CD4-positive, alpha-beta memory T cell (primary cell): ENCODE measurements around the gene NOL7. TPM values are rescaled to one million over a fixed set of nuclear protein-coding genes. Genes with fewer than 3 reads are reported as not detected.

ENCODE experiments used
- CTCF ChIA-PET: fragments of 350-600 bp; sonication (Branson Sonifier 250); formaldehyde crosslinking; loops from one replicate; lab custom pipeline; 2021; ENCODE audit warnings: inconsistent platforms; ENCODE audit not compliant: partially characterized antibody; lab: Charles Lee
- POLR2A ChIA-PET: fragments of 350-600 bp; sonication (Branson Sonifier 250); formaldehyde crosslinking; loops from one replicate; lab custom pipeline; 2021; ENCODE audit not compliant: partially characterized antibody; lab: Charles Lee
- DNase-seq, 5 donors: peaks; one replicate each; pipeline versions ENCODE4 v3.0.0 to v3.0.0-alpha.2; 2020 to 2022; ENCODE audit warnings: mixed read lengths in 1 of 5
- H3K27ac ChIP-seq: one replicate; pipeline ENCODE4 v1.7.0; 2013; ENCODE audit warnings: low read depth, low read length
- H3K27me3 ChIP-seq: 2 replicates; pipeline ENCODE4 v1.7.0; 2013; ENCODE audit warnings: mild to moderate bottlenecking, low read length, moderate library complexity; ENCODE audit not compliant: insufficient read depth
- H3K36me3 ChIP-seq: 2 replicates; pipeline ENCODE4 v1.7.0; 2013; ENCODE audit warnings: mild to moderate bottlenecking, low read length, moderate library complexity; ENCODE audit not compliant: insufficient read depth
- H3K4me1 ChIP-seq: 2 replicates; pipeline ENCODE4 v1.7.0; 2013; ENCODE audit warnings: mild to moderate bottlenecking, low read length, moderate library complexity; ENCODE audit not compliant: insufficient read depth
- H3K4me3 ChIP-seq, 2 donors: one replicate each; pipeline ENCODE4 v1.7.0; 2013; ENCODE audit warnings: low read length in 2 of 2, mild to moderate bottlenecking in 1 of 2
- H3K9me3 ChIP-seq, 2 donors: one replicate each; pipeline ENCODE4 v1.7.0; 2013; ENCODE audit warnings: low read length in 2 of 2, control low read depth in 1 of 2; ENCODE audit not compliant: control insufficient read depth in 1 of 2
- H3K27ac Mint-ChIP-seq, 7 donors: one replicate each; pipeline ENCODE4 v1.8.0; 2020 to 2021; ENCODE audit warnings: mixed read lengths in 7 of 7, mild to moderate bottlenecking in 6 of 7, inconsistent platforms in 3 of 7, moderate library complexity in 3 of 7
- H3K27me3 Mint-ChIP-seq, 2 donors: one replicate each; pipeline ENCODE4 v1.8.0; 2020 to 2021; ENCODE audit warnings: mixed read lengths in 2 of 2
- H3K36me3 Mint-ChIP-seq, 2 donors: one replicate each; pipeline ENCODE4 v1.8.0; 2020 to 2021; ENCODE audit warnings: mixed read lengths in 2 of 2, inconsistent platforms in 1 of 2, mild to moderate bottlenecking in 1 of 2
- H3K4me1 Mint-ChIP-seq, 4 donors: one replicate each; pipeline ENCODE4 v1.8.0; 2020 to 2021; ENCODE audit warnings: mixed read lengths in 4 of 4, mild to moderate bottlenecking in 1 of 4
- H3K4me3 Mint-ChIP-seq, 8 donors: one replicate each; pipeline ENCODE4 v1.8.0; 2020 to 2021; ENCODE audit warnings: mixed read lengths in 8 of 8, mild to moderate bottlenecking in 7 of 8, moderate library complexity in 6 of 8, inconsistent platforms in 3 of 8
- H3K9me3 Mint-ChIP-seq, 8 donors: one replicate each; pipeline ENCODE4 v1.8.0; 2020 to 2021; ENCODE audit warnings: mixed read lengths in 8 of 8, mild to moderate bottlenecking in 5 of 8, inconsistent platforms in 3 of 8, moderate library complexity in 1 of 8
- intact Hi-C: fragments of 100-400 bp; cut with micrococcal nuclease; formaldehyde crosslinking; loops from one replicate; pipeline ENCODE4 v1.15.1; 2023
- polyA plus RNA-seq, 2 donors: library from polyadenylated mRNA; unstranded; fragments of 300-500 nt; fragmentation: Illumina TruSeq; gene quantifications; one replicate each; pipeline ENCODE4 v1.2.3, GENCODE V29; 2021
- total RNA-seq, 2 experiments: library from RNA; stranded (reverse); gene quantifications; one replicate each; pipeline ENCODE4 v1.2.3, GENCODE V29; 2021

Gene NOL7
- total and polyA plus RNA-seq, 4 experiments from 2014 or later: 62.1 to 137 (median 93.8) TPM

DNA sequence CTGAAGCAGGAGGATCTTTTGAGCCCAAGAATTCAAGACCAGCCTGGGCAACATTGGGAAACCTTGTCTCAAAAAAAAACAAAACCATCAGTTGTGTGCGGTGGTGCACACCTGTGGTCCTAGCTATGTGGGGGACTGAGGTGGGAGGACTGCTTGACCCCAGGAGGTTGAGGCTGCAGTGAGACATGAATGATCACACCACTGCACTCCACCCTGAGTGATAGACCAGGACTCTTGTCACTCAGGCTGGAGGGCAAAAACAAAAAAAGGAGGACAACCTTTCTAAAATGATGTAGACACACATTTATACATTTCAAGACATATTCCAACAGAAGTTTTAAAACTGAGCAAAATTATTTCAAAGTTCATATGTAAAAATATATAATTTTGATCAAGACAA is 45.1 kb downstream of the NOL7 start:
- CTCF ChIA-PET: interaction anchor here (1.2 kb wide), 1 partner anchor 11 kb away, joined by 3 read pairs; no protein-coding TSS in a partner anchor
- DNase-seq: no peak
- H3K4me3 ChIP-seq: no peak overlapping the region
- Mint-ChIP-seq H3K27ac (peak overlapping the region in 2 of 7 donors; percentile 32 to 57), H3K4me3 (peak overlapping the region in 3 of 8 donors; percentile 8 to 51 (median 47)), H3K4me1 (peaks cover 52 to 82% (median 67%) of the 10 kb centered on the region in 4 donors), H3K9me3 (no peaks in the 10 kb centered on the region), H3K36me3 (peaks cover 10 to 13% of the 10 kb centered on the region in 2 donors), H3K27me3 (no peaks in the 10 kb centered on the region)
- no peaks in the 10 kb centered on the region for H3K27me3 ChIP-seq
- H3K36me3 ChIP-seq: no peaks in the 10 kb centered on the region
- POLR2A ChIA-PET: interaction anchor here (0.8 to 2.0 kb wide), 5 partner anchors 21 to 52 kb away, joined by 3 to 5 read pairs (median 3); partner anchors contain the start of genes NOL7 and RANBP9
- no peaks in the 10 kb centered on the region for H3K9me3 ChIP-seq
- peaks cover 63% of the 10 kb centered on the region for H3K4me1 ChIP-seq
- intact Hi-C loops: loop anchor here (5.0 kb wide), 1 partner anchor 37 kb away; no protein-coding TSS in a partner anchor
- no peak overlapping the region for H3K27ac ChIP-seq

DNA sequence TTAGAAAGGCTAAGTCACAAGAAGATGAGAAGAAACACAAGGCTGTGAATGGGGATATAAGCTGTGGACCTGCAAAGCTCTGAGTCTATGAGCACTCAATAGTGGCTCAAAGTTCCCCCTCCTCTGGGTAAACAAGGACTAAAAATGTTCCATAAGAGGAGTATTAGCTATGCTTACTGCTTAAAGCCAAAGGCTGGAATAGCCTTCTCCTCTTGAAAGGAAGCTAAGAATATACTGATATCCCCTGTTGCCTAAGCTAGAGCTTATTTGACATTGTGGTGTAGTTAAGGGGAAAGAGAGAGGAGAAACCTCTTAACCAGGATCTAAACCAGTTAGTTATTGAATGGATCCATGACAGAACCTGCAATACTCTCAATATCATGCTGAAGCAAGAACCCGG is 45.8 kb downstream of the NOL7 start:
- no peak for DNase-seq
- H3K4me1 ChIP-seq: peaks cover 69% of the 10 kb centered on the region
- no peak overlapping the region for H3K4me3 ChIP-seq
- H3K27me3 Mint-ChIP-seq: no peaks in the 10 kb centered on the region
- H3K27ac ChIP-seq: no peak overlapping the region
- ChIA-PET CTCF (interaction anchor here (1.2 kb wide), 1 partner anchor 12 kb away, joined by 3 read pairs; no protein-coding TSS in a partner anchor), POLR2A (interaction anchor here (0.8 to 1.9 kb wide), 4 partner anchors 20 to 51 kb away, joined by 3 to 5 read pairs (median 3); partner anchors contain the start of gene RANBP9)
- H3K9me3 ChIP-seq: no peaks in the 10 kb centered on the region
- intact Hi-C loops: loop anchor here (5.0 kb wide), 1 partner anchor 36 kb away; no protein-coding TSS in a partner anchor
- H3K4me3 Mint-ChIP-seq: peak overlapping the region in 4 of 8 donors; percentile 10 to 37 (median 15)
- H3K4me1 Mint-ChIP-seq: peaks cover 54 to 84% (median 68%) of the 10 kb centered on the region in 4 donors
- H3K36me3 ChIP-seq: no peaks in the 10 kb centered on the region
- peak overlapping the region in 4 of 7 donors; percentile 3 to 71 (median 18) for H3K27ac Mint-ChIP-seq
- peaks cover 7 to 11% of the 10 kb centered on the region in 2 donors for H3K36me3 Mint-ChIP-seq
- H3K9me3 Mint-ChIP-seq: no peaks in the 10 kb centered on the region
- no peaks in the 10 kb centered on the region for H3K27me3 ChIP-seq

DNA sequence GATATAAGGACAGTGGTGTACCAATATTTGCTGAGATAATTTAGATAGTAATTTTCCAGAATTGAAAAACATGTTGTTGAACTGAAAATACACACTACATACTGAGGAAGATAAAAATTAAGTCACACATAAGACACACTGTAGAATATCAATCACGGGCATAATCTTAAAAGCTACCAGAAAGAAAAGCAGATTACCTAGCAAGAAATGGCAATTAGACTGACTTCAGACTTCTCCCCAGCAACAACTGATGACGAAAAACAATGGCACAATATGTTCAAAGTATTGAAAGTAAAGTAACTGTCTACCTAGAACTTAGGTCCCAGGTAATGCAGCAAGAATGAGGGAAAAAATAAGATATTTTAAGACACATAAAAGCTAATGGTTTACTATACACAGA is 46.5 kb downstream of the NOL7 start:
- peaks cover 5 to 8% of the 10 kb centered on the region in 2 donors for H3K36me3 Mint-ChIP-seq
- peaks cover 77% of the 10 kb centered on the region for H3K4me1 ChIP-seq
- no peaks in the 10 kb centered on the region for H3K9me3 ChIP-seq
- H3K27me3 ChIP-seq: no peaks in the 10 kb centered on the region
- no peaks in the 10 kb centered on the region for H3K9me3 Mint-ChIP-seq
- H3K4me3 ChIP-seq: no peak overlapping the region
- ChIA-PET CTCF (no interaction called here), POLR2A (no interaction called here)
- peak overlapping the region in 2 of 8 donors; percentile 31 to 57 for H3K4me3 Mint-ChIP-seq
- no peaks in the 10 kb centered on the region for H3K27me3 Mint-ChIP-seq
- H3K36me3 ChIP-seq: no peaks in the 10 kb centered on the region
- no peak for DNase-seq
- H3K4me1 Mint-ChIP-seq: peaks cover 57 to 86% (median 71%) of the 10 kb centered on the region in 4 donors
- intact Hi-C loops: loop anchor here (5.0 kb wide), 1 partner anchor 36 kb away; no protein-coding TSS in a partner anchor
- H3K27ac ChIP-seq: no peak overlapping the region
- H3K27ac Mint-ChIP-seq: peak overlapping the region in 2 of 7 donors; percentile 8 to 33

DNA sequence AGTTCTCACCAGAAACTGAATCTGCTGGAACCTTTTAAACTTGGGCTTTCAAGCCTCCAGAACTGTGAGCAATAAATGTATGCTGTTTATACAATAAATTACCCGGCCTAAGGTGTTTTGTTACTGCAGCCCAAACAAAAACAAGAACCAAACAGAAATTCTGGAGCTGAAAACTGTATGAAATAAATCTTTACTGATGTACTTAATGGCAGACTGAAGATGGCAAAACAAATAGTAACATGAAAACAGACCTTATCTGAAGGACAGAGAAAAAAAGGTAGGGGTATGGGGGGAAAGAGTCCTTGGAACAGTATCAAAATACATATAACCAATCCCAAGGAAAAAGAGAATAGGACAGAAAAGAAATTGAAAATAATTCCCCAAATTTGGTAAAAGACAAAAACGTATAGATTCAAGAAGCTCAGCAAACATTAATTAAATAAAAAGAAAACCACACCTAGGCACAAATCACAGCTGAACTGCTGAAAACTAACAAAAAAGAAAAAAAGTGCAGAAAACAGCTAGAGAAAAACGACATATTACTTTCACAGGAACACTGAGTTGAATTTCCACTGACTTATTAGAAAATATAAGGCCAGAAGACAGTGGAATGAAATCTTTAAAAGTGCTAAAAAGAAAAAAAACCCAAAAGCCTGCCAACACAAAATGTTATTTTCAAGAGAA is 47.7 kb downstream of the NOL7 start:
- intact Hi-C loops: loop anchor here (5.0 kb wide), 1 partner anchor 35 kb away; no protein-coding TSS in a partner anchor
- H3K4me1 Mint-ChIP-seq: peaks cover 63 to 92% (median 78%) of the 10 kb centered on the region in 4 donors
- CTCF ChIA-PET: no interaction called here
- no peak for DNase-seq
- Histone ChIP-seq H3K4me1 (peaks cover 88% of the 10 kb centered on the region), H3K4me3 (no peak overlapping the region), H3K36me3 (no peaks in the 10 kb centered on the region), H3K27ac (no peak overlapping the region), H3K9me3 (no peaks in the 10 kb centered on the region), H3K27me3 (no peaks in the 10 kb centered on the region)
- H3K4me3 Mint-ChIP-seq: peak overlapping the region in 6 of 8 donors; percentile 3 to 71 (median 54)
- H3K27ac Mint-ChIP-seq: peak overlapping the region in 3 of 7 donors; percentile 0 to 3 (median 2)
- no peaks in the 10 kb centered on the region for H3K27me3 Mint-ChIP-seq
- POLR2A ChIA-PET: no interaction called here
- H3K9me3 Mint-ChIP-seq: no peaks in the 10 kb centered on the region
- H3K36me3 Mint-ChIP-seq: peaks cover 3 to 4% of the 10 kb centered on the region in 2 donors

DNA sequence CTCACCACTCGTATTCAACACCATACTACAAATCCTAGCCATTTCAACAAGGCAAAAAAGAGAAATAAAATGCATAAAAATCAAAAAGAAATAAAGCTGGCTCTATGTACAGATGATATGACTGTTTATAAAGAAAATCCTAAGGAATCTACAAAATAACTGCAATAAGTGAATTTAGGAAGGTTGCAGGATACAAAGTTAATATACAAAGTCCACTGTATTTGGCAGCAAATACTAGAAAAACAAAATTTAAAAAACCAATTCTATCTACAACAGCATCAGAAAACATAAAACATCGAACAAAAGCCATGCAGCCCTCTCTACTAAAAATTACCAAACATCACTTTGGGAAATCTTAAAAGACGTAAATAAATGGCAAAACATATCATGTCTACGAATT is 48.9 kb downstream of the NOL7 start:
- no peaks in the 10 kb centered on the region for H3K9me3 Mint-ChIP-seq
- no peak overlapping the region for H3K27ac Mint-ChIP-seq
- no peaks in the 10 kb centered on the region for H3K9me3 ChIP-seq
- H3K4me3 ChIP-seq: peak overlapping the region in 1 of 2 donors; percentile 3
- no peak for DNase-seq
- ChIA-PET POLR2A (interaction anchor here (0.7 to 1.4 kb wide), 2 partner anchors 10 to 49 kb away, joined by 3 read pairs; partner anchors contain the start of gene NOL7), CTCF (interaction anchor here (1.0 kb wide), 1 partner anchor 9 kb away, joined by 3 read pairs; no protein-coding TSS in a partner anchor)
- peaks cover 70 to 99% (median 84%) of the 10 kb centered on the region in 4 donors for H3K4me1 Mint-ChIP-seq
- H3K4me3 Mint-ChIP-seq: peak overlapping the region in 6 of 8 donors; percentile 13 to 67 (median 48)
- H3K36me3 Mint-ChIP-seq: peaks cover 3 to 5% of the 10 kb centered on the region in 2 donors
- H3K4me1 ChIP-seq: peaks cover 96% of the 10 kb centered on the region
- no peaks in the 10 kb centered on the region for H3K27me3 Mint-ChIP-seq
- no peak overlapping the region for H3K27ac ChIP-seq
- intact Hi-C loops: loop anchor here (5.0 kb wide), 1 partner anchor 33 kb away; no protein-coding TSS in a partner anchor
- H3K36me3 ChIP-seq: no peaks in the 10 kb centered on the region
- no peaks in the 10 kb centered on the region for H3K27me3 ChIP-seq

DNA sequence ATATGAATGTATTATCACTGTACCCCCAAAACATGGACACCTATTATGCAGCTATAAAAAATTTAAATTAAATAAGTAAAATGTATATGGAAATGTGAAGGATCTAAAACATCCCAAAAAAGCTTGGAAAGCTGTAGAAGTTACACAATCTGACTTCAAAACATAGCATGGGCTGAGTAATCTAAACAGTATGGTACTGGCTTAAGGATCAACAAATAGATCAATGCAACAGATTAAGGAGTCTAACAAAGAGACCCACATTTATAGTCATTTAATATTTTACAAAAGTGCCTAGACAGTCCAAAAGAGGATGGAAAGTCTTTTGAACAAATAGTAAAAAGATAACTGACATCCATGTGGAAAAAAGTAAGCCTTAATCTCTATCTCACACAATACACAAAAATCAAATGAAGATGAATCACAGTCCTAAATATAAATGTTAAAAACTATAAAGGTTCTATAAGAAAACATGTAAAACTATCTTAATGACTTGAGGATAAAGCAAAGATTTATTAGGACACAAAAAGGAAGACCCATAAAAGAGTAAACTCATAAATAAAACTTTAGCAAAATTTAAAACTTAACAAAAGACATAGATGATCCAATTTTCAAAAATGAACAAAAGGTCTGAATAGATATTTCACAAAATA is 49.7 kb downstream of the NOL7 start:
- H3K27ac ChIP-seq: no peak overlapping the region
- no peaks in the 10 kb centered on the region for H3K9me3 ChIP-seq
- peak overlapping the region in 2 of 8 donors; percentile 45 to 50 for H3K4me3 Mint-ChIP-seq
- H3K4me3 ChIP-seq: no peak overlapping the region
- POLR2A ChIA-PET: interaction anchor here (1.4 kb wide), 1 partner anchor 49 kb away, joined by 3 read pairs; the partner anchor contains the start of gene NOL7
- peaks cover 0 to 2% (median 0%) of the 10 kb centered on the region in 8 donors for H3K9me3 Mint-ChIP-seq
- peaks cover 73 to 98% (median 86%) of the 10 kb centered on the region in 4 donors for H3K4me1 Mint-ChIP-seq
- no peak for DNase-seq
- peak overlapping the region in 4 of 7 donors; percentile 5 to 62 (median 20) for H3K27ac Mint-ChIP-seq
- peaks cover 96% of the 10 kb centered on the region for H3K4me1 ChIP-seq
- CTCF ChIA-PET: interaction anchor here (1.0 kb wide), 1 partner anchor 10 kb away, joined by 3 read pairs; no protein-coding TSS in a partner anchor
- H3K36me3 ChIP-seq: no peaks in the 10 kb centered on the region
- no peaks in the 10 kb centered on the region for H3K27me3 ChIP-seq
- intact Hi-C loops: loop anchor here (5.0 kb wide), 1 partner anchor 32 kb away; no protein-coding TSS in a partner anchor
- peaks cover 3 to 7% of the 10 kb centered on the region in 2 donors for H3K36me3 Mint-ChIP-seq
- H3K27me3 Mint-ChIP-seq: no peaks in the 10 kb centered on the region
